ENCODE data around the gene COQ8B. TPM values are rescaled to one million over a fixed set of nuclear protein-coding genes. Genes with fewer than 3 reads are reported as not detected.
"Not testable (repeated sequence)": the region's sequence is repeated elsewhere in the genome, so short reads cannot be mapped to it uniquely, and the experiment has no call there.

Gene COQ8B
- total RNA-seq, 1 donor, result 73.8 TPM

GRCh38 chr19:40742886-40743285 lies 26.2 kb upstream of the COQ8B start:
- no peak for DNase-seq (ENCODE audit: low read depth in 2 of 3, low spot score in 2 of 3)

GRCh38 chr19:40742477-40742876 lies 25.8 kb upstream of the COQ8B start:
- DNase-seq (ENCODE audit: low read depth in 2 of 3, low spot score in 2 of 3), result no peak

GRCh38 chr19:40741527-40742390 lies 25.1 kb upstream of the COQ8B start:
- DNase-seq (ENCODE audit: low read depth in 2 of 3, low spot score in 2 of 3), result peak in 1 of 3 donors; percentile 33

- no peak for DNase-seq (ENCODE audit: low read depth in 2 of 3, low spot score in 2 of 3)
These were observed 24.1 kb upstream of the COQ8B start for GRCh38 chr19:40740747-40741146.

GRCh38 chr19:40739871-40740703 lies 23.4 kb upstream of the COQ8B start:
- no peak for DNase-seq (ENCODE audit: low read depth in 2 of 3, low spot score in 2 of 3)

- no peak for DNase-seq (ENCODE audit: low read depth in 2 of 3, low spot score in 2 of 3)
These were observed 22.5 kb upstream of the COQ8B start for GRCh38 chr19:40739030-40739839.

- no peak for DNase-seq (ENCODE audit: low read depth in 2 of 3, low spot score in 2 of 3)
These were observed 20.5 kb upstream of the COQ8B start for GRCh38 chr19:40737102-40737644.

- no peak for DNase-seq (ENCODE audit: low read depth in 2 of 3, low spot score in 2 of 3)
These were observed 20.0 kb upstream of the COQ8B start for GRCh38 chr19:40736661-40737060.

GRCh38 chr19:40735013-40735771 lies 18.5 kb upstream of the COQ8B start:
- no peak for DNase-seq (ENCODE audit: low read depth in 2 of 3, low spot score in 2 of 3)

GRCh38 chr19:40733149-40733548 lies 16.5 kb upstream of the COQ8B start:
- DNase-seq (ENCODE audit: low read depth in 2 of 3, low spot score in 2 of 3), result no peak

GRCh38 chr19:40732304-40732703 lies 15.6 kb upstream of the COQ8B start:
- DNase-seq (ENCODE audit: low read depth in 2 of 3, low spot score in 2 of 3), result not testable (repeated sequence)

GRCh38 chr19:40730065-40730464 lies 13.4 kb upstream of the COQ8B start:
- not testable (repeated sequence) for DNase-seq (ENCODE audit: low read depth in 2 of 3, low spot score in 2 of 3)

GRCh38 chr19:40726279-40726678 lies 9.6 kb upstream of the COQ8B start:
- DNase-seq (ENCODE audit: low read depth in 2 of 3, low spot score in 2 of 3), result no peak

- no peak for DNase-seq (ENCODE audit: low read depth in 2 of 3, low spot score in 2 of 3)
These were observed 8.2 kb upstream of the COQ8B start for GRCh38 chr19:40724855-40725254.

- no peak for DNase-seq (ENCODE audit: low read depth in 2 of 3, low spot score in 2 of 3)
These were observed 7.6 kb upstream of the COQ8B start for GRCh38 chr19:40724315-40724714.

- DNase-seq (ENCODE audit: low read depth in 2 of 3, low spot score in 2 of 3), result no peak
These were observed 7.1 kb upstream of the COQ8B start for GRCh38 chr19:40723661-40724254.

GRCh38 chr19:40721936-40722661 lies 5.4 kb upstream of the COQ8B start:
- DNase-seq (ENCODE audit: low read depth in 2 of 3, low spot score in 2 of 3), result no peak

GRCh38 chr19:40721140-40721486 lies 4.4 kb upstream of the COQ8B start:
- no peak for DNase-seq (ENCODE audit: low read depth in 2 of 3, low spot score in 2 of 3)

GRCh38 chr19:40719414-40719894 lies 2.8 kb upstream of the COQ8B start:
- DNase-seq (ENCODE audit: low read depth in 2 of 3, low spot score in 2 of 3), result no peak
